Hepatocyte (in vitro differentiated cells): ENCODE data around the gene PTPRN2.

Experiments used
- EZH2 ChIP-seq: fragments of 200-600 bp; sonication (generic); IDR thresholded peaks from 2 replicates; pipeline ENCODE4 v1.6.1; 2016; ENCODE audit warnings: antibody characterized with exemption, mild to moderate bottlenecking, borderline replicate concordance
- EZH2phosphoT487 ChIP-seq: fragments of 200-600 bp; sonication (generic); IDR thresholded peaks from one replicate; pipeline ENCODE4 v1.6.1; 2018; ENCODE audit warnings: antibody characterized with exemption, mild to moderate bottlenecking, low read depth, moderate library complexity; ENCODE audit not compliant: unreplicated experiment, severe bottlenecking
- TF ChIP-seq, protein P1 (sequence below): fragments of 200-600 bp; sonication (generic); IDR thresholded peaks from 2 replicates; pipeline ENCODE4 v1.5.1; 2016; ENCODE audit warnings: antibody characterized with exemption, mild to moderate bottlenecking; ENCODE audit not compliant: poor library complexity

GRCh38 chr7:157558875-157559595, 1028.6 kb downstream of the PTPRN2 start:
- TF ChIP-seq EZH2 = no peak
- TF ChIP-seq, protein P1, sequence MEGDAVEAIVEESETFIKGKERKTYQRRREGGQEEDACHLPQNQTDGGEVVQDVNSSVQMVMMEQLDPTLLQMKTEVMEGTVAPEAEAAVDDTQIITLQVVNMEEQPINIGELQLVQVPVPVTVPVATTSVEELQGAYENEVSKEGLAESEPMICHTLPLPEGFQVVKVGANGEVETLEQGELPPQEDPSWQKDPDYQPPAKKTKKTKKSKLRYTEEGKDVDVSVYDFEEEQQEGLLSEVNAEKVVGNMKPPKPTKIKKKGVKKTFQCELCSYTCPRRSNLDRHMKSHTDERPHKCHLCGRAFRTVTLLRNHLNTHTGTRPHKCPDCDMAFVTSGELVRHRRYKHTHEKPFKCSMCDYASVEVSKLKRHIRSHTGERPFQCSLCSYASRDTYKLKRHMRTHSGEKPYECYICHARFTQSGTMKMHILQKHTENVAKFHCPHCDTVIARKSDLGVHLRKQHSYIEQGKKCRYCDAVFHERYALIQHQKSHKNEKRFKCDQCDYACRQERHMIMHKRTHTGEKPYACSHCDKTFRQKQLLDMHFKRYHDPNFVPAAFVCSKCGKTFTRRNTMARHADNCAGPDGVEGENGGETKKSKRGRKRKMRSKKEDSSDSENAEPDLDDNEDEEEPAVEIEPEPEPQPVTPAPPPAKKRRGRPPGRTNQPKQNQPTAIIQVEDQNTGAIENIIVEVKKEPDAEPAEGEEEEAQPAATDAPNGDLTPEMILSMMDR = no peak
- no peak for TF ChIP-seq EZH2phosphoT487
